ENCODE measurements around the gene TTC7B.

The TTC7B gene

GRCh38 chr14:90536092-90536491 lies 280.1 kb downstream of the TTC7B start:
- no peak for DNase-seq (ENCODE audit: low read depth)
- H3K4me3 ChIP-seq (ENCODE audit: low read depth, low read length): no peak overlapping the region
- in situ Hi-C loops (cut with HindIII; ENCODE audit: low sequenced_read_pairs): no loop called here
- TF ChIP-seq, protein P1, sequence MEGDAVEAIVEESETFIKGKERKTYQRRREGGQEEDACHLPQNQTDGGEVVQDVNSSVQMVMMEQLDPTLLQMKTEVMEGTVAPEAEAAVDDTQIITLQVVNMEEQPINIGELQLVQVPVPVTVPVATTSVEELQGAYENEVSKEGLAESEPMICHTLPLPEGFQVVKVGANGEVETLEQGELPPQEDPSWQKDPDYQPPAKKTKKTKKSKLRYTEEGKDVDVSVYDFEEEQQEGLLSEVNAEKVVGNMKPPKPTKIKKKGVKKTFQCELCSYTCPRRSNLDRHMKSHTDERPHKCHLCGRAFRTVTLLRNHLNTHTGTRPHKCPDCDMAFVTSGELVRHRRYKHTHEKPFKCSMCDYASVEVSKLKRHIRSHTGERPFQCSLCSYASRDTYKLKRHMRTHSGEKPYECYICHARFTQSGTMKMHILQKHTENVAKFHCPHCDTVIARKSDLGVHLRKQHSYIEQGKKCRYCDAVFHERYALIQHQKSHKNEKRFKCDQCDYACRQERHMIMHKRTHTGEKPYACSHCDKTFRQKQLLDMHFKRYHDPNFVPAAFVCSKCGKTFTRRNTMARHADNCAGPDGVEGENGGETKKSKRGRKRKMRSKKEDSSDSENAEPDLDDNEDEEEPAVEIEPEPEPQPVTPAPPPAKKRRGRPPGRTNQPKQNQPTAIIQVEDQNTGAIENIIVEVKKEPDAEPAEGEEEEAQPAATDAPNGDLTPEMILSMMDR (IDR thresholded peaks at IDR 0.05; ENCODE audit: low read depth, low read length, missing control alignments): no peak

DNA sequence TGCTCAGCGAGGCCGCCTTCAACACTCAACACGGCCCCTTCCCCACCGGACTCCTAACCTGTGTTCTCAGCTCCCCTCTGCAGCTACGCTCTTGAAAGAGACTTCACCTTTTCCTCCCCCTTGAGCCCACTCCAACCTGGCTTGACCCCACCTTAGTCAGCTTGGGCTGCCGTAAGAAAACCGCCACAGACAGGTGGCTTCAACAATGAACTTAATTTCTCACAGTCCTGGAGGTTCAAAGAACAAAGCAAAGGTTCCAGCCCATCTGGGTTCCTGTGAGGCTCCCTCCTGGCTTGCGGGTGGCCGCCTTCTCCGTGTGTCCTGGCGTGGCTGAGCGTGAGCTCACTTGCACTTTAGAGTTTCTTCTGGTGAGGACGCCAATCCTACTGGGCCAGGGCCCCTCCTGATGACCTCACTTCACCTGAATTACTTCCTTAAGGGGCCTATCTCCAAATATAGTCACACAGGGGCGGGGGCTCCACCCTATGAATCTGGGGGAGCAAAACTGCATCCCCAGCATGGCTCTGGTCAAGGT lies 280.6 kb downstream of the TTC7B start:
- DNase-seq (ENCODE audit: low read depth): no peak
- H3K4me3 ChIP-seq (ENCODE audit: low read depth, low read length): no peak overlapping the region
- TF ChIP-seq, protein P1 (IDR thresholded peaks at IDR 0.05; ENCODE audit: low read depth, low read length, missing control alignments): no peak
- in situ Hi-C loops (cut with HindIII; ENCODE audit: low sequenced_read_pairs): no loop called here

GRCh38 chr14:90534838-90535555 lies 281.2 kb downstream of the TTC7B start:
- no peak for DNase-seq (ENCODE audit: low read depth)
- H3K4me3 ChIP-seq (ENCODE audit: low read depth, low read length): no peak overlapping the region
- in situ Hi-C loops (cut with HindIII; ENCODE audit: low sequenced_read_pairs): no loop called here
- TF ChIP-seq, protein P1 (IDR thresholded peaks at IDR 0.05; ENCODE audit: low read depth, low read length, missing control alignments): no peak

DNA sequence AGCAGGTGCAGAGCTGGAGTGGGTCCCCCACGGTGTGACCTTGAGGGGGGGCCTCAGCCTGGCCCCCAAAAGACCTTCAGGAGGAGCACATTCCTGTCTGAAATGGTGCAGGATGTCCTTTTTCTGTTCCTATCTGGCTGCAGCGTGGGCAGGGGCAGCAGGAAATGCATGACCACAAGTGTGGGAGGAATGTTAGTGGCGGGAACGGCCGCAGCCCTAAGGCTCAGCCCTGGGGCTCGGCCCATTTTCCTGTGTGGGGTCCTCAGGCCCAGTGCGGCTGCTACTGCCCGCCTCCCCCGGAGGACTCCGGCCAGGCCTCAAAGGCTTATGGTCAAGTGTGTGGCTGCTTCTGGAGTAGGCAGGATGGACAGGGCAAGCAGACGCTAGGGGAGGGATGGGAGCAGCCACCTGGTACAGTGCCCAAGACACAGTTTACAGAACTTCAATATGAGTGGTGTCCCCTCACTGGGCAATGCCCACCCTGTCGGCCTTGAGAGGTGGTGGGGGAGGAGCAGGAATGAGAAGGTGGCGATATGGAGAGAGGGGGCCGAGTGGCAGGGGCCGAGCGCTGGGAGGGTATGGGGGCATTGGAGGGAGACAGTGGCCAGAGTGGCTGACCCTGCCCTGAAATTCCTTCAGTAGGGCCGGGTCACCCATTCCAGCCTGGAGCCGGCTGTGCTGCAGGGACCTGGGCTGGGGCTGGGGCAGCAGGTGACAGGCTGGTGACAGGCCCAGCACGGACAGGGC lies 282.0 kb downstream of the TTC7B start:
- no peak overlapping the region for H3K4me3 ChIP-seq (ENCODE audit: low read depth, low read length)
- in situ Hi-C loops (cut with HindIII; ENCODE audit: low sequenced_read_pairs): no loop called here
- TF ChIP-seq, protein P1 (IDR thresholded peaks at IDR 0.05; ENCODE audit: low read depth, low read length, missing control alignments): no peak
- peak; percentile 9 for DNase-seq (ENCODE audit: low read depth)

- H3K4me3 ChIP-seq (ENCODE audit: low read depth, low read length): no peak overlapping the region
- TF ChIP-seq, protein P1 (IDR thresholded peaks at IDR 0.05; ENCODE audit: low read depth, low read length, missing control alignments): no peak
- no peak for DNase-seq (ENCODE audit: low read depth)
- in situ Hi-C loops (cut with HindIII; ENCODE audit: low sequenced_read_pairs): no loop called here
These were observed 282.6 kb downstream of the TTC7B start for GRCh38 chr14:90533591-90534021.

DNA sequence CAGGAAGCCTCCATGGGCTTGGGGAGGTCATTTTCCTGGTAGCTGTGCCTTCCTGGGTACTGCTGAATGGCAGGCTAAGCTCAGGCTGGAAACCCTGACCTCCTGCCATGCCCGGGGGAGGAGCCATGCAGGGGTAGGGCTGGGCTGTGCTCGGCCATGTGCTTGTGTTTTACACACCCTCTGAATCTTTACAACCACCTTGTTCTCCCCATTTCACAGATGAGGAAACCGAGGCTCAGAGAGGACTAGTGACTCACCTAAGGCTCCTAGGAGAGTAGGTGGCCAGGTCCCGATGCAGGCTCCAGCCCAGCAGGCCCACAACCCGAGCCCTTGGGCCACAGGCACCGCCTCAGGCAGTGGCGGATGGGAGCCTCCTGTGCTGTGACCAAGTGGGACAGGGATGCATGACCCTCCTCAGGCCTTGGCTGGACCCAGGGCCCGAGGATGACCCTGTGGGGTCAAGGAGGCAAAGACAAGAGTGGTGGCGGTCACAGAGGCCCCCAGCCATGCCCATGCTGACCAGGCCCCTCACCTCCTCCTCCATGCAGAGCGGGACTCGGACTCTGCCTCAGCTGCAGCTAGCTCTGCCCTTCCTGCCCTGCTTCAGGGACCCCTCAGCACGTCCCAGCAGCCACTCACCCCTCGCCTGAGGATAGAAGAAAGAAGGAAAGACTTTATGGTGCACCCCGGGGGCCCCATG lies 283.3 kb downstream of the TTC7B start:
- no peak overlapping the region for H3K4me3 ChIP-seq (ENCODE audit: low read depth, low read length)
- TF ChIP-seq, protein P1 (IDR thresholded peaks at IDR 0.05; ENCODE audit: low read depth, low read length, missing control alignments): no peak
- DNase-seq (ENCODE audit: low read depth): no peak
- in situ Hi-C loops (cut with HindIII; ENCODE audit: low sequenced_read_pairs): no loop called here
